GM18861 (cell line): Measurements from ENCODE around the gene PNPLA7.
"Not testable (repeated sequence)": the region's sequence is repeated elsewhere in the genome, so short reads cannot be mapped to it uniquely, and the experiment has no call there.

Experiments
- ATAC-seq: cut with Tn5 transposase; IDR thresholded peaks from one replicate; pipeline ENCODE4 v1.9.1; 2021; ENCODE audit not compliant: unreplicated experiment

The PNPLA7 gene

DNA sequence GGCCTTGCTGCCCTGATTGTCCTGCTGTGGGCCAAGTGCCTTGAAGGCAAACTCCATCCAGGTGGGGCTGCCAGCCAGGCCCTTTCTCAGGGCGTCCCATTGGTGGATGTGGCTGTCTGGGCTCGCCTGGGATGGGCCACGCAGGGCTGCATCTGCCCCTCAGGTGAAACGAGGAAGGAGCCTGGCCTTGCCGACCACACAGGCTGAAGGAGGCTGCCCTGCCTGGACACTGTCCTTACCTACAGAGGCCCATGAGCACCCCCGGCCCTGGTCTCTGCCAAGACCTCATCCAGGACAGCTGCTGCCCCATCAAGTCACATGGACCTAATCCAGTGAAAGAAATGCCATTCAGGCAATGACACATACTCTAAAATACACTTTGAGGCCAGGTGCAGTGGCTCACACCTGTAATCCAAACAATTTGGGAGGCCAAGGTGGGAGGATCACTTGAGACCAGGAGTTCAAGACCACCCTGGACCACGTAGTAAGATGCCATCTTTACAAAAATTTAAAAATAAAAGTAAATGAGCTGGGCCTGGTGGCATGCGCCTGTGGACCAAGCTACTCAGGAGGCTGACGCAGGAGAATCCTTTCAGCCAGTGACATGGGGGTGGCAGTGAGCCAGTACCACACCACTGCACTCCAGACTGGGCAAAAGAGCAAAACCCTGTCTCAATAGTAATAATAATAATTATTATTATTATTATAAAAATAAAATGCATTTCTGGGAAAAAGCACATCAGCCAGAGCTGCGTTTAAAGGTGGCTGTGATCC lies 33.9 kb downstream of the PNPLA7 start:
- no peak for ATAC-seq

DNA sequence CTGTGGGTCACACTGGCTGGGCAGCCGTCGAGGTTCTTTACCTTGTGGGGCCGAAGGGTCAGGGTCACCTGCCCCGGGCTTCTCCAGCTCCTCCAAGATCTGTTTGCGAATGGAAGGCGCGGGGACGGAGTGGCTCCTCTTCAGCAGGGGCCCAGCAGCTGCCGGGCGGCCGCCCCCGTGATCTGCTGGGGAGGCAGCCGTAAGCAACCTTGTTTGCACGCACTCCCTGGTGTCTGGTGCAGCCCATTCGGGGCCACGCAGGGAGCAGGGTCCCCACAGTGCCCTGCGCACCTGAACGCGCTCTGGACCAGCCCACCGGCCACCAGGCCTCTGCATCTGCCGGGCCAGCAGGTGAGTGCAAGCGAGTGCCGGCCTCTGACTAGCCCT lies 34.9 kb downstream of the PNPLA7 start:
- no peak for ATAC-seq

DNA sequence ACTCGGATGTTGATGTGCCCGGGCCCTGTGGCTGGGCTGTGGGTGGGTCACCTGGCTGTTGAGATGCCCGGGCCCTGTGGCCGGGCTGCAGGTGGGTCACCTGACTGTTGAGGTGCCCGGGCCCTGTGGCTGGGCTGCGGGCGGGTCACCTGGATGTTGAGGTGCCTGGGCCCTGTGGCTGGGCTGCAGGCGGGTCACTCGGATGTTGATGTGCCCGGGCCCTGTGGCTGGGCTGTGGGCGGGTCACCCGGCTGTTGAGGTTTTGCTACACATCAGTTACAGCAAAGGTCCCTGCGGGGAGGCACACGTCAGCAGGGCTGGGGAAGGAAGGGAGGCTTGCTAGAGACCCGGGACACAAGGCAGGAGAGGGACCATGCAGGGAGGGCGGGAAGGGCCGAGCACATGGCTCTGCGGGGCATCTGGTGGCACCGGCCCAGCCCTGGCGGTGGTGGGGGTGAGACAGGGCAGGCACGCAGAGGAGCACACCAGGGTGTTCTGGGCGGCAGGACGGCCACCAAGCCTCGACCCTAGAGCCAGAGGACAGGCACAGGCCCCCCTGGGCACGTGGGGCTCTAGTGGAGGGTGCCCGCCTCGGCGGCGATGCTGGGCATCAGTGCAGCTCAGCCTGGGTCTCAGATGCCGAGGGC lies 35.4 kb downstream of the PNPLA7 start:
- ATAC-seq = no peak

DNA sequence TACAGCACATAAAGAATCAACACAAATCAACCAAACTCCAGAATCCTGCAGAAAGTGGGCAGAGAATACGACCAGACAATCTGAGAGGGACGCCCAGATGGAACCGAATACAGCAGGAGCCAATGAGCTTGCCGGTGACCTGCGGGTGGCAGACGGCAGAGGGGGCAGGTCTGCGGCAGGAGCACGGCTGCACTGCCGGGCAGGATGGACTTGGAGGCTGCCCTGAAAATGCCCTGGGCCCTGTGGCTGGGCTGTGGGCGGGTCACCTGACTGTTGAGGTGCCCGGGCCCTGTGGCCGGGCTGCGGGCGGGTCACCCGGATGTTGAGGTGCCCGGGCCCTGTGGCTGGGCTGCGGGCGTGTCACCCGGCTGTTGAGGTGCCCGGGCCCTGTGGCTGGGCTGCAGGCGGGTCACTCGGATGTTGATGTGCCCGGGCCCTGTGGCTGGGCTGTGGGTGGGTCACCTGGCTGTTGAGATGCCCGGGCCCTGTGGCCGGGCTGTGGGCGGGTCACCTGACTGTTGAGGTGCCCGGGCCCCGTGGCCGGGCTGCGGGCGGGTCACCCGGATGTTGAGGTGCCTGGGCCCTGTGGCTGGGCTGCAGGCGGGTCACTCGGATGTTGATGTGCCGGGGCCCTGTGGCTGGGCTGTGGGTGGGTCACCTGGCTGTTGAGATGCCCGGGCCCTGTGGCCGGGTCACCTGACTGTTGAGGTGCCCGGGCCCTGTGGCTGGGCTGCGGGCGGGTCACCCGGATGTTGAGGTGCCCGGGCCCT lies 36.2 kb downstream of the PNPLA7 start:
- not testable (repeated sequence) for ATAC-seq

DNA sequence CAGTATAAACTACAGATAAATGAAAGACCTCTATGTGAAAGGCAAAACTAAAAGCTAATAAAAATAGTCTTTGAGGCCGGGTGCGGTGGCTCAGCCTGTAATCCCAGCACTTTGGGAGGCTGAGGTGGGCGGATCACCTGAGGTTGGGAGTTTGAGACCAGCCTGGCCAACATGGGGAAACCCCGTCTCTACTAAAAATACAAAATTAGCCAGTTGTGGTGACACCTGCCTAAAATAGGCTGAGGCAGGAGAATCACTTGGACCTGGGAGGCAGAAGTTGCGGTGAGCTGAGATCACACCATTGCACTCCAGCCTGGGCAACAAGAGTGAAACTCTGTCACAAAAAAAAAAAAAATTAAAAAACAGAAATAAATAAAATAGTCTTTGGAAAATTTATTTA lies 37.1 kb downstream of the PNPLA7 start:
- not testable (repeated sequence) for ATAC-seq

DNA sequence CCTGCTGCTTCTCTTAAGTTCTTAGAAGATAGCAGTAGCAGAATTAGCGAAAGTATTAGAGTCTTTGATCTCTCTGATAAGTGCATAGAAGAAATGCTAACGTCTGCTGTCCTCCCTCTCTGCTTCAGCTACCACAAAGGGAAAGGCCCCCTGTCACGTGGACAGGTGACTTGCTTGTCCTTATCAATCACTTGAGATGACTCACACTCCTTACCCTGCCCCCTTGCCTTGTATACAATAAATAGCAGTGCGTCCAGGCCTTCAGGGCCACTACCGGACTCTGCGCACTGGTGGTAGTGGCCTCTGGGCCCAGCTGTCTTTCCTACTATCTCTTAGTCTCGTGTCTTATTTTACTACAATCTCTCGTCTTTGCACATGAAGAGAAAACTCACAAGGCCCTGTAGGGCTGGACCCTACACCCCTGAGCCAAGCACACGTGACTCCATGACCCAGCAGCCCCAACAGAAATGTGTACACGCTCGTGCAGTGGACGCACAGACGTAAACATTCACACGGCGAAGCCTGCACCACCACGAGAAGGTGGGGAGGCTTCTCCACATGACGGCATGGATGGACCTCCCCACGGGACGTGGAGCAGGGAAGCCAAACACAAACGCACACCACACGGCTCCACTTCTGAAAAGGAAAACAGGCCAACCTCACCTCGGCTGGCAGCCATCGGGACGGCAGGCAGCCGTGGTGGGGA lies 38.3 kb downstream of the PNPLA7 start:
- ATAC-seq = no peak

DNA sequence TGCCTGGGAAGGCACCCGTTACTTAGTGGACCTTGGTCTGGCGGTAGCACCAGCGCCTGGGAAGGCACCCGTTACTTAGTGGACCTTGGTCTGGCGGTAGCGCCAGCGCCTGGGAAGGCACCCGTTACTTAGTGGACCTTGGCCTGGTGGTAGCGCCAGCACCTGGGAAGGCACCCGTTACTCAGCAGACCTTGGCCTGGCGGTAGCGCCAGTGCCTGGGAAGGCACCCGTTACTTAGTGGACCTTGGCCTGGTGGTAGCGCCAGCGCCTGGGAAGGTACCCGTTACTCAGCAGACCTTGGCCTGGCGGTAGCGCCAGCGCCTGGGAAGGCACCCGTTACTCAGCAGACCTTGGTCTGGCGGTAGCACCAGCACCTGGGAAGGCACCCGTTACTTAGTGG lies 39.1 kb downstream of the PNPLA7 start:
- not testable (repeated sequence) for ATAC-seq

DNA sequence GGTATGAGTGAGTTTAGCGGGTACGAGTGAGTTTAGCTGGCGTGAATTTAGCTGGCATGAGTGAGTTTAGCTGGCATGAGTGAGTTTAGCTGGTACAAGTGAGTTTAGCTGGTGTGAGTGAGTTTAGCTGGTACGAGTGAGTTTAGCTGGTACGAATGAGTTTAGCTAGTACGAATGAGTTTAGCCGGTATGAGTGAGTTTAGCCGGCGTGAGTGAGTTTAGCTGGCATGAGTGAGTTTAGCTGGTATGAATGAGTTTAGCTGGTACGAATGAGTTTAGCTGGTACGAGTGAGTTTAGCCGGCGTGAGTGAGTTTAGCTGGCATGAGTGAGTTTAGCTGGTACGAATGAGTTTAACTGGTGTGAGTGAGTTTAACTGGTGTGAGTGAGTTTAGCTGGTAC lies 41.0 kb downstream of the PNPLA7 start:
- no peak for ATAC-seq

DNA sequence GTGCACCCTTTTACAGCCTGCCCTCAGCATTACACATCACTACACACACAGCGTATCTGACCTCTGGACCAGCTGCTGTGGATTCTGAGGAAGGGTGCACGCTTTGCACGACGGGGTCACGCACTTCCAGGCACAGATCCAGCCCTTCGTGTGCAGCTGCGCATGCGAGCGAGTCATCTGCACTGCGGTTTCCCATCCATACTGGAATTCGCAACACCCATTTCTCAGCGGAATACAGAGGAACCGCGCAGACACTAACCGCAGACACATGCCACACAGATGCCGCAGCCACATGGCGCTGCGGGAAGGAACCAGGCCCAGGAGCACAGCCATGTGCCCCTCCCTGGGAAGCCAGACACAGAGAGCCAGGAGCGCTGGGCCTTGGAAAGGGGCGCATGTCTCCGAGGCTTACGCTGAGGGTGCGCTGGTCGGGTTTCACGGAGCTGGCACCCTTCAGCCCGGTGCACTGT lies 43.5 kb downstream of the PNPLA7 start:
- ATAC-seq = no peak

DNA sequence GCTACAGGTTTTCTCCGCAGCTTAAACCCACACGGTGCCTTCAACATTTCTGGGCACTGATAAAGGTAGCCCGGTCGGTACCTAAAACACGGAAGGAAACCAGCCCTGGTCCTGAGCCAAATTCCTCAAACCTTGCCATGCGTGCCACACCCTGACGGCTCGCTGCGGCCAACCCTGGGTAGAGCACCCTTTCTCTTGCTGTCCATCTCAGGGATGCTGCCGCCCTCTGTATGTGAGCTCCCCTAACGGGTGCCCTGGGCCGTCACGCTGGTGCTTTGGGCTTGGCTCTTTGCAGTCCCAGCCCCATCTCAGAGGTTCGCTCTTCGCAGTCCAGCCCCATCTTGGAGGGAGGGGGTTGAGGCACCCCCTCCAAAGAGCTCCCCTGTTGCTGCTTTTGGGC lies 43.9 kb downstream of the PNPLA7 start:
- no peak for ATAC-seq

DNA sequence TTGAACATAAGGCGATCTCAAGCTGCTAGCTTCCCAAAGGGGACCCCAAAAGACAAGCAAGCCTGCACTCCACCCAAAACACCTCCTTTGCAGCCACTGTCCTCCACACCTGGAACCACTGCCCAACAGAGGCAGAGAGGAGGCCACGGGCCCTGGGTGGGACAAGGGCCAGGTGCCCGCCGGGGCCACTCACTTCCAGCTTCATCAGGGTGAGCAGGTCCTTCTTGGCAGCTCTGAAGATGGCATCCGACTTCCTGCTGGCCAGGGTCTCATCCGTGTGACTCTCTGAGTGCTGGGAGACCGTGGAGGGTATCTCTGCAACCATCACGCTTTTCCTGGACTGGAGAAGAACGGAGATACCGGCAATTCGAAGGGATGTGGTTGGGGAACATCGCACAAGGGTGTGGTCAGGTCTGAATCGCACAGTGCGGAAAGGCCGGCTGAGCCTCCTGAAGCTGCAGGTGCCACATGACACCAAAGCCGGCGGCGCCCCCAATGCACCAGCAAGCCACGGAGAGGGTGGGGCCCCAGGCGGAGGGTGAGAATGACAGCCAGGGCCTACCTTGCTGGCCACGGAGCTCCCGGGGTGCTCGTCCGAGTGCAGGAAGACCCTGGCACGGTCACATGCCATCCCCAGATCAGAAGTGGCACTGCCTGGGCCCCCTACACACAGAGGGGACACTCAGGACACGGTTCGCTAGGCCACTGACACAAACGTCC lies 44.6 kb downstream of the PNPLA7 start:
- ATAC-seq = no peak

DNA sequence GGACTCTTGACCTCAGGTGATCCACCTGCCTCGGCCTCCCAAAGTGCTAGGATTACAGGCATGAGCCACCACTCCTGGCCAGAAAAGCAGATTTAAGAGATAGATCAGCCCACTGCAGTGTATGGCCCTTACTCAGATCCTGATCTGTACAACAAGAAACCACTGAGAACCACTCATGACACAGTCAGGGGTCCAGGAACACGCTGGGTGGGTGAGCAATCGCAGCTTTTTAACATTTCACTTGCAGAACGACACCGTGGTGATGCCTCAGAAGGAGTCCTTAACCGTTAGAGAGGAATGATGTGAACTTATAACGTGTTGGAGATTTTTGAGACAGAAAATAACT lies 45.8 kb downstream of the PNPLA7 start:
- no peak for ATAC-seq

DNA sequence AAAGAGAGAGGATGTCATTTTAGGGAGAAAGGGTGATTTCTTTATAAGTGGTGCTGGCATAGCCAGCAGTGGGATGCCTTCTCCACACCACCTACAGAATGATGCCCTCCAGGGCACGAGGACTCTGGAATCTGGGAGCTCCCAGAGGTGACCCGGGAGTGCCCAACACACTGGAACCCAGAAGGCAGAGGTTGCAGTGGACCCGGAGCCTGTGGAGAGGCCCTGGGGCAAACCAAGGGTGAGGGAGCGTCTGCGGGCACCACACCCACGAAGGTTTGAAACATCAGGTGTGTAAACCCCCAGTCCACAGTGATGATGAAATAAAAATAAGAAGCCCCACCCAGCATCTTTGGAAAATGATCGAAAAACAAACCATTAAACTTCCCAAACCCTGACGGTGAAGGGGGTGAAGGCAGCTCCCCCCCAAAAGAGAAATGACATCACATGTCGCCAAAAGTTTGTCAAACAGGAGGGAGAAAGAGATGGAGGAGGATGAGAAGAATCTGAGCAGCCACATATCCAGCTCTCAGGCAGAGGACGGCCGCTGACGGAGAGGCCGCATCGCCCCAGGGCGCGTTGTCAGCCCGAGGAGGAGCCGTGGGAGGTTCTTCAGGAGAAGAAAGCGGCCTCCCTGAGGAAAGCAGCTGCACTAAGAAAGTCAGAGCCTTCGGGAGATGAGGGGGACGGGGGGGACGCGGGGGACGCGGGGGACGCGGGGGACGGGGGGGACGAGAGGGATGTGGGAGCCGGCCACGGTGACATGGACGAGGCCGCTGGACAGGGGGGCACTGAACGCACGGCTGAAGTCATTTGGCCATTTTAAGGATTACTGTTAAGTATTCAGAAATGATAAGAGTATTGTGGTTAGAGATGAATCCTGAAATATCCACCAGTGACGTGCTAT lies 47.9 kb downstream of the PNPLA7 start:
- ATAC-seq = no peak

DNA sequence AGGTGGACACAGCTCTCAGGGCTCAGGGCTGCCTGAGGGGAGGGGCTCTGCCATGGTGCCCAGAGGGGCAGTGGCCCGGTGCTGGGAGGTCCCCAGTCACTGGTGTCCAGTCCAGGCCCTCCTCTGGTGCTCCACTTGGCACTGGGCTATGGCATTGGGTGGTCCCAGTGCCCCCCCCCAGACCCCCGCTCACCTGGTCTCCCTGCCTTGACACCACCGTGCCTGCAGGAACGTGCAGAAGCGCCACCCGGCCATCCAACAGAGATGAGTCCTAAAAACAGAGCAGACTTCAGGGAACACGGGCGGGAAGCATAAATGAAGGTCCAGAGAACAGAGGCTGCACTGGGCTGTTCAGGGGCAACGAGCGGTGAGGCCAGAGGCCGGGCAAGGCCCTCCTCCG lies 48.7 kb downstream of the PNPLA7 start:
- no peak for ATAC-seq

DNA sequence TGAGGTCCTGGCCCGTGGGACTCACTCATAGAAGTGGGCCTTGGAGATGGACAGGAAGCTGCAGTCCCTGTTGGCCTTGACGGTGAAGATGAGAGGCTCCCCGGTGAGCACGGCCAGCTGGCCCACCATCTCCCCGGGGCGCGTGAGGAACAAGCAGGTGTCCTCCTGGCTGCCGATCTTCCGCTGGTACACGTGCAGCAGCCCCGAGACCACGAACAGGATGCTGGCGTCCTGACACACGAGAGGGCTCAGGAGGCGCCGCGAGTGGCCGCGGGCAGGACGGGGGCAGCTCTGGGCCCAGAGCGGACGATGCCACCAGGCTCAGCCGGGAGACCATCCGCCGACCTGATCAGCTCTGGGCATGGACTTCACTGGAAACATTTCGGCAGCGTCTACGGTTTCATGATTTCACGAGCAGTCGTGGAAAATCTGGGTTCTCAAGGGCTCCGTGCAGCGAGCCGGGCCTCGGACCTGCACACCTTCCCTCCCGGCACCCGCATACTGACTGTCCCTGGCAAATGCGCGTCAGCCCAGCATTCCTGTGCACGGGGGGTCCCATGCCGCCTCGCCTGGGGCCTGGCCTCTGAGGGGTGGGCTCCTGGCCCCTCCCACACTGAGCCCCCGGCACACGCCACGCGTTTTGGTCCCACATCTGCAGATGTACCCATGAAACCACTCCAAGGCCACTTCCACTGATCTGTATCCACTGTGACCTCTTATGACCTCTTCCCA lies 49.4 kb downstream of the PNPLA7 start:
- no peak for ATAC-seq

DNA sequence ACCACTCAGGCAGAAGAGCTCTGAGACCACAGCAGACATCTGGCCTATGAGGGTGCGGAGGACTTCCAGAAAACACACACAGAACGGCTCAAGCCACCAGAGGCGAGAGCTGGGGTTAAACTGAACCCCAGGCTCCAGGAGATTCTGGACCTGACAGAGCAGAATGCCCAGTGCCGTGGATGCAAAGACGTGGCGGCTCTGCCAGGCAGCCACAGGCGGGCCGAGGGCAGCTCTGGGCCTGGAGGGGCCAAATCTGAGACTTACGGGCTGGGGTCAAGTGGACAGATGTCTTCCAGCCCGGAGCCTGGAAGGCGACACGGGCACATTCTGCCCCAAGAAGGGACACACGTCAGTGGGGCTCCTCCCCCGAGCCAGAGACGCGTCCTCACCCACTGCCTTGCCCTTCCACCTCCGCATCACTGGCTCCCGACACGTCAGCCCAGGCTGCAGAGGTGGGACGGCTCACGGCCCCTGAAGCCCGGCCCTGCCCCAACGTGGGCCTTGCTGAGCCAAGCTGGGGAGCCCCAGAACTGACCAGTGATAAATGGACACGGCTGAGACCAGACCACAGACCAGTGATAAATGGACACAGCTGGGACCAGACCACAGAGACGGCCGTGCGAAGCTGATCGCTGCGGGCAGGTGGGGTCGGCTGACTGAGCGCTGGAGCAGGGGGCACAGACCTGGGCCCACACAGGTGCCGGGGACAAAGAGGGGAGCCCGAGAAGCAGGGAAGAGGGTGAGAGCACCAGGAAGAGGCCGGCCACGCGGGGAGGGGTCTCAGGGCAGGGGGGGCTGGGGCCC lies 50.1 kb downstream of the PNPLA7 start:
- no peak for ATAC-seq

DNA sequence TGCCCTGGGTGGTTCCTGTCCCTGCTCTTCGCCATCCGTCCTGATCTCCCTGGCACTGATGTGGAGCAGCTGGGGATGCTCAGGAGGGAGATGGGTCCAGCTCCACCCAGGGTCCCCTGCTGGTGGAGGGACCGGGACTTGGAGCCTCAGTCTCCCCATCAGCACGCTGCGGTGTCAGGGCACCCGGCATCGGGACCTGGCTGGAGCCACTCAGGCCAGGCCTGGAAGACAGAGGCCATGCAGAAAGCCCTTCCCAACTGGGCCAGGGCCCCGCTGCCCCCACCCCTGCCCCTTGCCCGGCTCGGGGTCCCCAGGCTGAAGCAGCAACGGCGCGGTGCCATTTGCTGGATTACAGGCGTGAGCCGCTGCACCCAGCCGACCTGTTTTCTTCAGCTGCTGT lies 50.8 kb downstream of the PNPLA7 start:
- ATAC-seq = no peak

DNA sequence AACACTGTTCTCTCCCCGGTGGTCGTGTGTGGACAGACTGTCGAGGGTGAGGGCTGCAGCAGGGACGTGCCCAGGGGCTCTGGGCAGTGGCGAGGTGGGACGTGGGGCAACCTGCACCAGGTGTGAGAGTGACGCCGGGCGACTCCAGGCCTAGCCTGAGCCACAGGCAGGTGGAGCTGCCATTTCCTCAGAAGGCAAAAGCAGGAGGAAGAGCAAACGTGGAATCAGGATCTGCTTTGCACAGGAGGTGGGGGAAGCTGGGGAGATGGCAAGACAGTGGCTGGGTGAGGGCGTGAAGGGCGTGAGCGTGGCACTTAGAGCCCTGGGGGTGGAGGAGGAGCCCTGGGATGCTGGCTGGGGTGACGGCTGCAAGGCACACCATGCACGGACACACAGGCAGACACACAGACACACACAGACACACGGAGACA lies 51.5 kb downstream of the PNPLA7 start:
- no peak for ATAC-seq
